A549 (cell line): Measurements from ENCODE around the gene FANCC.
"Not testable (repeated sequence)": the region's sequence is repeated elsewhere in the genome, so short reads cannot be mapped to it uniquely, and the experiment has no call there.

ENCODE experiments used
- CHD4 ChIP-seq: fragments of 200-600 bp; sonication (generic); IDR thresholded peaks from 2 replicates; pipeline ENCODE4 v1.6.1; 2016; ENCODE audit warnings: antibody characterized with exemption, mild to moderate bottlenecking, borderline replicate concordance
- JUNB ChIP-seq: fragments of >200 bp; sonication (Bioruptor Twin); formaldehyde crosslinking; IDR thresholded peaks from 2 replicates; pipeline ENCODE4 v1.6.1; 2016
- NFE2L2 ChIP-seq: fragments of 150-350 bp; conservative IDR thresholded peaks from 2 replicates; pipeline ENCODE4 v1.6.1; 2014; ENCODE audit warnings: low read length
- POLR2A ChIP-seq: IDR thresholded peaks from 2 replicates; pipeline ENCODE4 v1.6.1; 2012; ENCODE audit warnings: mild to moderate bottlenecking, low read length
- ZNF302 ChIP-seq: fragments of 250-450 bp; sonication (Bioruptor Pico); IDR thresholded peaks from 2 replicates; pipeline ENCODE4 v1.9.0; 2021; ENCODE audit warnings: inconsistent platforms, mild to moderate bottlenecking, moderate library complexity
- ZSCAN20 ChIP-seq: fragments of 250-450 bp; sonication (Bioruptor Pico); IDR thresholded peaks from 2 replicates; pipeline ENCODE4 v1.8.0; 2022; ENCODE audit warnings: mild to moderate bottlenecking, moderate library complexity
- TF ChIP-seq, protein P1 (sequence below): fragments of >200 bp; sonication (Bioruptor Twin); formaldehyde crosslinking; IDR thresholded peaks from 3 replicates; pipeline ENCODE4 v1.5.1; 2016

DNA sequence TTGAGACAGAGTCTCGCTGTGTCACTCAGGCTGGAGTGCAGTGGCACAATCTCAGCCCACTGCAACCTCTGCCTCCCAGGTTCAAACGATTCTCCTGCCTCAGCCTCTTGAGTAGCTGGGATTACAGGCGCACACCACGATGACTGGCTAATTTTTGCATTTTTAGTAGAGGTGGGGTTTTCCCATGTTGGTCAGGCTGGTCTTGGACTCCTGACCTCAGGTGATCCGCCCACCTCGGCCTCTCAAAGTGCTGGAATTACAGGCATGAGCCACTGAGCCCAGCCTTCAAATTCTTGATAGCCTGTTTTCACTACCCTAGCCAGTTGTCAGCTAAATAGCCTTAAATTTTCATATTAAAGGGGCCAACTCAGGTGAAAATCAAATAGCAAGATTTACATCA is 11.6 kb upstream of the FANCC start:
- TF ChIP-seq JUNB; POLR2A; CHD4; ZNF302 (CRISPR knock-in tag); NFE2L2; ZSCAN20 (CRISPR knock-in tag): not testable (repeated sequence)
- TF ChIP-seq, protein P1, sequence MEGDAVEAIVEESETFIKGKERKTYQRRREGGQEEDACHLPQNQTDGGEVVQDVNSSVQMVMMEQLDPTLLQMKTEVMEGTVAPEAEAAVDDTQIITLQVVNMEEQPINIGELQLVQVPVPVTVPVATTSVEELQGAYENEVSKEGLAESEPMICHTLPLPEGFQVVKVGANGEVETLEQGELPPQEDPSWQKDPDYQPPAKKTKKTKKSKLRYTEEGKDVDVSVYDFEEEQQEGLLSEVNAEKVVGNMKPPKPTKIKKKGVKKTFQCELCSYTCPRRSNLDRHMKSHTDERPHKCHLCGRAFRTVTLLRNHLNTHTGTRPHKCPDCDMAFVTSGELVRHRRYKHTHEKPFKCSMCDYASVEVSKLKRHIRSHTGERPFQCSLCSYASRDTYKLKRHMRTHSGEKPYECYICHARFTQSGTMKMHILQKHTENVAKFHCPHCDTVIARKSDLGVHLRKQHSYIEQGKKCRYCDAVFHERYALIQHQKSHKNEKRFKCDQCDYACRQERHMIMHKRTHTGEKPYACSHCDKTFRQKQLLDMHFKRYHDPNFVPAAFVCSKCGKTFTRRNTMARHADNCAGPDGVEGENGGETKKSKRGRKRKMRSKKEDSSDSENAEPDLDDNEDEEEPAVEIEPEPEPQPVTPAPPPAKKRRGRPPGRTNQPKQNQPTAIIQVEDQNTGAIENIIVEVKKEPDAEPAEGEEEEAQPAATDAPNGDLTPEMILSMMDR = not testable (repeated sequence)
